GM18519 (cell line): Measurements from ENCODE around the gene PHF21B.

Source experiments
- ATAC-seq: cut with Tn5 transposase; IDR thresholded peaks from one replicate; pipeline ENCODE4 v1.9.1; 2021; ENCODE audit warnings: mild to moderate bottlenecking, moderate library complexity; ENCODE audit not compliant: unreplicated experiment, low FRiP score

PHF21B gene

GRCh38 chr22:44940130-44940529 lies 69.7 kb downstream of the PHF21B start:
- ATAC-seq, result no peak

- ATAC-seq, result no peak
Measured at GRCh38 chr22:44939451-44939850, 70.4 kb downstream of the PHF21B start.

DNA sequence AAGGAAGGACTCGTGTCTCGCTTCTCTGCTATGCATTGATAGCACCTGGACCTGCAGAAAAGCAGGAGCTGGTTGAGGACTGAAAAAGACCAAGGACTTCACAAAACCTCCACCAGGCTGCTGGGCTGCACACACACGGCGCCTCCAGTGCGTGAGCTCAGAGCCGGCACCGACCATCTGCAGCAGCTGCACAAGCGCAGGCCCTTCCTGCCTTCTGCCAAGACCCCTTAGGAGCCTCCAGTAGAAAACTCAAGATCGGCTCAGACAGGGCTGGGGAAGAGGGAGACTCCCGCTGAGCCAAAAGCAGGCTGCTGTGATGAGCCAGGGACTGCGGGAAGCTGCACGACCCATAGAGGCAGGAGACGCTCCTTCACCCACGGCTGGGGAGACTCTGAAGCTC lies 70.9 kb downstream of the PHF21B start:
- ATAC-seq, result no peak

- no peak for ATAC-seq
Measured at GRCh38 chr22:44937216-44937615, 72.6 kb downstream of the PHF21B start.

DNA sequence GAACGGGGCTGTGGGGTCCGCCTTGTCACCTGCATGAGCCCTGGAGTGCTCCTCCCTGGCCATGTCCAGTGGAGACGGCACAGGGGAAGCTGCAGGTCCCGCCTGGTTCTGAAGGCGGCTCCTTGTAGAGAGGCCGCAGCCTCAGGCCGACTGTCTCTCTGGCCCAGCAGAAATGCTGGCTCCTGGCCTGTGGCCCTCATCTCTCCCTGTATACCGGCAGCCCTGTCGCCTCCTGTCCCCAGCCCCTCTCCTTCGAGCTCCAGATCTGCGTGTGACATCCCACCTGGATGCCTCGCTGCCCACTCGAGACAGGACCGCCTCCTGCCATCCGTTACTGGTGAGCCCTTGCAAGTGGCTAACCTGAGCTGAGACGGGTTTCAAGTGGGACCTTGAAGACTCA lies 73.6 kb downstream of the PHF21B start:
- no peak for ATAC-seq

- no peak for ATAC-seq
Measured at GRCh38 chr22:44935724-44936123, 74.1 kb downstream of the PHF21B start.

- ATAC-seq, result no peak
Measured at GRCh38 chr22:44934454-44934735, 75.4 kb downstream of the PHF21B start.

DNA sequence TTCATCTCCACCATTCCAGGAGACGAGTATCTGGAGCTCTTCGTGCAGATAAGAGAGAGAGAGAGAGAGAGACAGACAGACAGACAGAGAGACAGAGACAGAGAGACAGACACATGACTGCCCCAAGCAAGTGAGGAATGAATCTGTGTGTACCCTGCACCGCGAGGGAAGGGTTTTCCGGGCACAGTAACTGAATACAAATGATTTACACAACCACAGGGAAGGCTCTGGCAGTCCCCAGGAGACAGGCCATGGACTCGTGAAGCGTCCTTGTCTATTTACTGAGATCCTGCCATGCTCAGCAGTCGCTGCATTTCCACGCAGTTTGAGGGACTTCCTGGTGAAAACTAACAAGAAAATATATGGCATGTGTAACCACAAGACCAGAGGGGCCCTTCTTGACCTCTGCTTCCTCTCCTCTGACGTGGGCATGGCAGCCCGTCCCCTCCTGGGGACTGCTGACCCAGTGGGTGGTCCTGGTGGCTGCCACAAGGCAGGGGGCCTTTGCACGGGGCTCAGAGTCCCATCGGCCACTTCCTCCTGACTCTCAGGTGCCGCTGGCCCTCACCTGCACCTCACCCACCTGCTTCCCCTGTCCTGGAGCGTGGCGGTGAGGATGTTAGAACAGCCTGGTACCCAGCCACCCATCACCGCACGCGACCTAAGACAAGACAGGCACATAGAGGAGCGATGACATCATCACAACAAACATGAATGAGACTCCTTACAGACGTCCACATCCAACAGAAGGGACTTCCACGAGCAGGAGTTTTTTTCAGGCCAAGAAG lies 75.9 kb downstream of the PHF21B start:
- ATAC-seq, result no peak

DNA sequence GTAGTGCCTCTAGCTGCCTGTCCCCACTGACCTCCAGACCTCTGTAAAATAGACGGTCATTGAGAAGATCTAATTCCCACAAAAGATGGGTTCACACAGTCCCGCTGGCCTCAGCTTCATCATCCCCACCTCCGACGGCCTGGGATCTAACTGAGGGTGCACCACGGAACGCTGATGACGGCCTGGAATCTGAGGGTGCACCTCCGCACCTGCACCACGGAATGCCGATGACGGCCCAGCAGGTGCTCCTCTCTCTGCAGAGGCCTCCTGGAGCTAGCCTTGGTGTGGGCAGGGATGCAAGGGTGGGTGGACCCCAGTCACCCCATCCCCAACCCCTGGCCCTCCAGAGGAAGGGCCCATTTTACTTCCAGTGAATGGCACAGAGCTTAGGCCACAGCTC lies 77.3 kb downstream of the PHF21B start:
- ATAC-seq, result no peak

DNA sequence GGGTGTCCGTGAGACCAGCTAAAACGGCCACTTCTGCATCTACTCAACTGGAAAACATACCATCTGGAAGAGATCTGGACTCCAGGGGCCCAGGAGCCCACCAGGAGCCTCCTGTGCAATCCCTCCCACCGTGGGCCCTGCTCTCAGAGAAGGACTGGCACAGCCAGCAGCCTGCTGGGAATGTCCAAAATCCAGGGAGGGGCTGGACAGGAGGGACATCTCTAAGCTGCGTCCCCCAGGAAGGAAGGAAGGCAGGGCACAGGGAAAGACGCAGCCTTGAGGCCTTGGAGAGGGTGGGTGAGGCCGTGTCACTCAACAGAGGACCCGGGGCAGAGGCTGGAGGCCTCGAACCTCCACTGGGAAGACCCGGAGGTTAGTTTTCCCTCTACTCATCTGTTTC lies 78.0 kb downstream of the PHF21B start:
- no peak for ATAC-seq

- ATAC-seq, result no peak
Measured at GRCh38 chr22:44931077-44931540, 78.7 kb downstream of the PHF21B start.

DNA sequence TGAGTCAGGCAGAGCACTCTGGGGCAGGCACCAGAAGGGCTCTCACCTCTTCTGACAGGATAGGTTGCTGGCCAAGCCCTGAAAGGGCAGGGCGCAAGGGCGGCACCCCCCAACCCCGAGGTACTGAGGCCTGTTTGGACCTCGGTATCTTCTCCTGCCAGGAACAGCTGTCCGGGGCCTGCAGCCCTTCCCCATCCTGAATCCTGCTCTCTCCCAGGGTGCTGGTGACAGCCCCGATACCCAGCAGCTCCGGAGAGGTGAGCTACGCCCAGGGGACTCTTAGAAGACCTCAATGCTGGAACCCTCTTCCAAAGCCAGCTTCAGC lies 79.1 kb downstream of the PHF21B start:
- ATAC-seq, result no peak

DNA sequence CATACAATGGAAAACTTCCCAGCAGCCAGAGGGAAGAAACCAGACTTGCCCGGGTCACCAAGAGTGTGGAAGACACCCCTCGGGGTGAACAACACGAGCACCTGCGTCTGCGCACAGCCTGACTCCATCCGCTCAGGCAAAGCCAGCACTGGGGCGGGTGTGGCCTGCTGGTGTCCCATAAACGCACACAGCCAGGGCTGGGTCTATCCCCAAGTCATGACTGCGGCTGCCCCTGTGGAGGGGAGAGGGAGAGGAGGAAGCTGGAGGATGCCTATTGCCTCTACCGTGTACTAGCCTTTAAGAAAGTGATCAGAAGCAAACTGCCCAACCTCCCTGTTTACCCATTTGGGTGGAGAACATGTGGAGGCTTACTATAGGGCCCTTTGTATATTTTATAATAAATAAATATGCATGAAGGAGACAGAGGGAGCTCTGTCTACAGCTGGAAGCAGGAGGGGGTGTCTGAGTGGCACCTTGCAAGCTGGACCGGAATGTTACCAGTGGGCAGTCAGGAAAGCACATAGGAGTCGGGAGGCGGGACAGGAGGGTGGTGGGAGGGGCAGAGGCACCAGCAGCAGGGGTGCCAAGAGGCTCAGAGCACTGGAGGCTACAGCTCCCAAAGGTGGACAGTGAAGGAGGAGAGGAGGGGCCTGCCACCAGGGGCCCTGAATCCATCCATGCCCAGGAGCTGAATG lies 79.6 kb downstream of the PHF21B start:
- ATAC-seq, result no peak

- no peak for ATAC-seq
Measured at GRCh38 chr22:44929359-44930015, 80.3 kb downstream of the PHF21B start.

DNA sequence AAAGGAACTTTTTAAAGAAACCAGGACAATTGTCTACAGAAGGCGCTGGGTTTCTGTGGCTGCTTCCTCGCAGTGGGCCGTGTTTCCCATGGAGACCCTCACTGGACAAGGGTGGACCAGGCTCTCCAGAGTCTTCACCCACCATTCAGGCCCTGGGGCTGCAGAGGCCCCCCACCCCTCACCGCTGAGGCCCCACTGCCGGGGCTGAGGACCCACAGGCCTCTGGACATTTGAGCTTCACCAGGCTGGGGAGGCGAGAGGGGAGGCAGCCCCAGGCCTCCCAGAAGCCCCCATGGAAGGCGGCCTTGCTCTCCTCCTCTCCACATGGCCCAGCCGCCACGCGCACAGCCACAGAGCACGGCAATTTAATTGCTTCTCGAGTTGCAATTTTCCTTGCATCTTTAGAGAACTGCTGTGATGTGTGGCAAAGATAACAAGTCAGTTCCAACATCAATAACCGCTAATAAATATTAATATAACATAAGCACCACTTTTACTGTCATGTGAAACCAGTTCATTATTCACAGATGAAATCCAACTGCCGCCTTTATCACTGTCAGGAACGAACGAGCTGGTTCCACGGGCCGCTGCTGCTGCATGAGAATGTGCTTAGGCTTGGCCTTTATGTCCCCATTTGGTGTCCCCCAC lies 81.0 kb downstream of the PHF21B start:
- ATAC-seq, result no peak

DNA sequence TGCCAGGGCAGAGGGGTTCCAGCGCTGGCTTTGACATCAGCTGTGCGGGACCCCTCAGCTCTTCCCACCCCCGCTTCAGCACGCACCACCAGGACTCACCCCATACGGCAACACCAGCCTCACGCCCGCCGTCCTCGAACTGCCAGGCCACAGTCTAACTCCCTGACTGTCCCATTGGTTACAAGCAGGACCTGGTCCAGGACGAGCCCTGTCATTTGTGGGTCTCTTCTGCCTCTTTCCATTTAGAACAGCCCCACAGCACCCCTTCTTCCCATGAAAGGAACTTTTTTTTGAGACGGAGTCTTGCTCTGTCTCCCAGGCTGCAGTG lies 81.7 kb downstream of the PHF21B start:
- ATAC-seq, result no peak

- ATAC-seq, result no peak
Measured at GRCh38 chr22:44927463-44928135, 82.2 kb downstream of the PHF21B start.

GRCh38 chr22:44926491-44927415 lies 83.1 kb downstream of the PHF21B start:
- no peak for ATAC-seq

GRCh38 chr22:44926124-44926475 lies 83.7 kb downstream of the PHF21B start:
- no peak for ATAC-seq
